ENCODE measurements around the gene SOX2. TPM values are rescaled to one million over a fixed set of nuclear protein-coding genes. Genes with fewer than 3 reads are reported as not detected.

Gene SOX2
- total and polyA plus RNA-seq, 2 experiments from 2014 or later: 2.2 to 3.5 TPM

DNA sequence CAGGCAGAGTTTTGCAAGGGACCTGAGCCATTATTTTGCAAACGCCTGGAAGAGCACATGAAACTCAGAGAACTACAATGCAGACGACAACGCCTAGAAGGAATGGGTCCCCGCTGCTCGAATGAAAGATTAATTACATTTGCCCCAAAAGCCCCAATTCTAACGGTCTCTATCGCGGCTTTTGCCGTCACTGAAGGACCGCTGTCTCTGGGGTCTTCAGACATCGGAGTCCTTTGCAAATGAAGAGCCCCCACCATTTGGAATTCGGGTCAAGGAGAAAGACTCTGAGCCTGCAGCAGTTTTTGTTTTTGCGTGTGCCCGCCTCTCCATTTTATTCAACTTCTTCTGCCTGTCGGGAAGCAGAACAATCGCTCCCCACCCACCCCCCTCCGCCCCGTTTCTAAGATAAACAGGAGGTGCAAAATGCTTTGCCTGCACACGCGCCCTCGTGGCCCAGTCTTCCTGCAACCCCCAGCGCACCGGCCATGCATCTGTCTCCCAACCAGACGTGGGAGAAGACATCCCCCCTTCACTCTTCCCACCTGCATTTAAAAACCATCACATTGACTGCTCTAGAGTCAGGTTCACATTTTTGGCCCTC lies 13.5 kb downstream of the SOX2 start:
- TF ChIP-seq EZH2 (IDR thresholded peaks at IDR 0.05; ENCODE audit: borderline replicate concordance) (peak; percentile 84), EZH2phosphoT487 (IDR thresholded peaks at IDR 0.05; ENCODE audit: low read depth, severe bottlenecking, unreplicated experiment) (peak; percentile 43)
- TF ChIP-seq, protein P1, sequence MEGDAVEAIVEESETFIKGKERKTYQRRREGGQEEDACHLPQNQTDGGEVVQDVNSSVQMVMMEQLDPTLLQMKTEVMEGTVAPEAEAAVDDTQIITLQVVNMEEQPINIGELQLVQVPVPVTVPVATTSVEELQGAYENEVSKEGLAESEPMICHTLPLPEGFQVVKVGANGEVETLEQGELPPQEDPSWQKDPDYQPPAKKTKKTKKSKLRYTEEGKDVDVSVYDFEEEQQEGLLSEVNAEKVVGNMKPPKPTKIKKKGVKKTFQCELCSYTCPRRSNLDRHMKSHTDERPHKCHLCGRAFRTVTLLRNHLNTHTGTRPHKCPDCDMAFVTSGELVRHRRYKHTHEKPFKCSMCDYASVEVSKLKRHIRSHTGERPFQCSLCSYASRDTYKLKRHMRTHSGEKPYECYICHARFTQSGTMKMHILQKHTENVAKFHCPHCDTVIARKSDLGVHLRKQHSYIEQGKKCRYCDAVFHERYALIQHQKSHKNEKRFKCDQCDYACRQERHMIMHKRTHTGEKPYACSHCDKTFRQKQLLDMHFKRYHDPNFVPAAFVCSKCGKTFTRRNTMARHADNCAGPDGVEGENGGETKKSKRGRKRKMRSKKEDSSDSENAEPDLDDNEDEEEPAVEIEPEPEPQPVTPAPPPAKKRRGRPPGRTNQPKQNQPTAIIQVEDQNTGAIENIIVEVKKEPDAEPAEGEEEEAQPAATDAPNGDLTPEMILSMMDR (IDR thresholded peaks at IDR 0.05; ENCODE audit: poor library complexity): no peak
- peaks cover 100% of the 10 kb centered on the region for H3K27me3 ChIP-seq
- WGBS (ENCODE audit: low lambda C conversion rate, missing lambda C conversion rate): 4% methylated on average over 24 of the region's 24 CpGs
- no peaks in the 10 kb centered on the region for H3K79me2 ChIP-seq
- no peaks in the 10 kb centered on the region for H3K9me3 ChIP-seq (ENCODE audit: low read depth)
- H3K4me1 ChIP-seq (ENCODE audit: insufficient read depth): peaks cover 20% of the 10 kb centered on the region
- H3K9me2 ChIP-seq (replicated peaks; ENCODE audit: insufficient read depth): no peaks in the 10 kb centered on the region
- H3K36me3 ChIP-seq (replicated peaks; ENCODE audit: insufficient read depth, low read depth): no peaks in the 10 kb centered on the region
- no peak overlapping the region for H3K4me3 ChIP-seq
- H3K4me2 ChIP-seq: no peak overlapping the region
- H4K20me1 ChIP-seq (ENCODE audit: insufficient read depth, poor library complexity, severe bottlenecking): no peaks in the 10 kb centered on the region
- DNase-seq (ENCODE audit: low spot score): no peak
- no peak overlapping the region for H3K27ac ChIP-seq
- no peak overlapping the region for H2AFZ ChIP-seq

DNA sequence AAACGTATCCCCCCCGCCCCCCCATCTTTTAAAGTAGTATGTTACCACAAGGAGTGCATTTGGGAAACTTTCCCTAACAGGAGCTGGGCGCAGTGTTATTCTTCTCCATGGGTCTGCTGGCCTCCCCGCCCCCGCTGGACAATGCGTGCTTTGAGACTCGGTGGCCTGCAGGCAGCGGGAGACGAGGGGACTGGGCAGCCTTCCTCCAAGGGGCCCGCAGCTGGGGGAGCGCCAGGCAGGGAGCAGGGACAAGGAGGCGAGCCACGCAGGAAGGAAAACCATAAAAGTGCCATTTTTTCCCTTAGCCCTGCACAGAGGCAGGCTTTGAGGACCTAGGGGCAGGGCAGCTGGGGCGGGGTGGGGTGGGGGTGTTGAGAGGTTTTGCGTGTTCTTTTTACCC lies 14.1 kb downstream of the SOX2 start:
- TF ChIP-seq EZH2phosphoT487 (IDR thresholded peaks at IDR 0.05; ENCODE audit: low read depth, severe bottlenecking, unreplicated experiment): no peak
- TF ChIP-seq EZH2 (IDR thresholded peaks at IDR 0.05; ENCODE audit: borderline replicate concordance): no peak
- TF ChIP-seq, protein P1 (IDR thresholded peaks at IDR 0.05; ENCODE audit: poor library complexity): no peak
- no peak for DNase-seq (ENCODE audit: low spot score)
- H3K27ac ChIP-seq: no peak overlapping the region
- no peaks in the 10 kb centered on the region for H3K79me2 ChIP-seq
- no peaks in the 10 kb centered on the region for H3K9me2 ChIP-seq (replicated peaks; ENCODE audit: insufficient read depth)
- H3K4me1 ChIP-seq (ENCODE audit: insufficient read depth): peaks cover 20% of the 10 kb centered on the region
- peaks cover 100% of the 10 kb centered on the region for H3K27me3 ChIP-seq
- no peaks in the 10 kb centered on the region for H3K9me3 ChIP-seq (ENCODE audit: low read depth)
- H2AFZ ChIP-seq: no peak overlapping the region
- H3K4me2 ChIP-seq: peak overlapping the region; percentile 90
- H3K36me3 ChIP-seq (replicated peaks; ENCODE audit: insufficient read depth, low read depth): no peaks in the 10 kb centered on the region
- WGBS (ENCODE audit: low lambda C conversion rate, missing lambda C conversion rate): 7% methylated on average over 15 of the region's 15 CpGs
- no peak overlapping the region for H3K4me3 ChIP-seq
- H4K20me1 ChIP-seq (ENCODE audit: insufficient read depth, poor library complexity, severe bottlenecking): no peaks in the 10 kb centered on the region

DNA sequence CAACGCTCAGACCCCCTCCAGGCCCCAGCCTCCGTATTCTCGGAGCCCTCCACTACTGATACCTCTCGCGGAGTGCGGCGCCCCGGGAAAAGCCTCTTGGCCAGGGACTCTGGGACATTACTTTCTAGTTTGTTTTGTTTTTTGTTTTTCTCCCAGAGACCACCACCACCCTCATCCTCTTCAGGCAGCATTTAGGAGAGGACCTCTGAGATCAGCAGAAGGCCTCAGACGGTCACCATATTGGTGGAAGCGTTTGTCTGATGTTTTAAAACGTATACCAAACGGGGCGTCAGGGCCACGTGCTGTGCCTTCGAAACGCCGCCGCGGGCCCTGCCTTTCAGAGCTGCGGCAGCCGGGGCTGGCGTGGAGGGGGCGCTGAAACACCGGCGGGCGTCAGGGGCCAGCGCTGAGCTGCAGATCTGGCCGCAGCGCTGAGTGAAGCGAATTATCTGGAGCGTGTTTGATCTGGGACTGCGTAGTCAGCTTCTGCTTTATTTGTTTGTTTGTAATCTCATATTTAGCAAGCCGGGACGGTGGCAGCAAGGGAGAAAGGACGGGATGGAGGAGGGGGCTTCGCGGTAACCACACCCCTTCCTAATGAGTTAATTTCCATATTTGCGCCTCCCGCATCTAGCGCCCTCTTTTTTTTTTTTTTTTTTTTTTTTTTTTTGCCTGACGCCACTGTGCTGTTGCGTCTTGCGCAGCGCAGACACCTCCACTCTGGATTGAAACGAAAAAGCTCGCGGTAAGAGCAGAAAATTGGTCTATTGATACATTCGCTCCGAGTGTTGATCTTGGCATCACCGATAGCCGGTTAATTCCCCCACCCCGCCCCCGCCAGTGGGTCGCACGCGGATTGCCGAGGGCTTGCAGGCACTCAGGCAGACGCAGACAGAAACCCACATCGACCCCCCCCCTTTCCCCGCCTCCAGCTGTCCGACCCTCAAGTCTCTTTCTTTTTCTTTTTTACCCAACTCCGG lies 14.9 kb downstream of the SOX2 start:
- Histone ChIP-seq H3K9me3 (ENCODE audit: low read depth) (no peaks in the 10 kb centered on the region), H3K4me2 (peak overlapping the region; percentile 90)
- TF ChIP-seq EZH2phosphoT487 (IDR thresholded peaks at IDR 0.05; ENCODE audit: low read depth, severe bottlenecking, unreplicated experiment) (peak; percentile 90), EZH2 (IDR thresholded peaks at IDR 0.05; ENCODE audit: borderline replicate concordance) (peak; percentile 72)
- TF ChIP-seq, protein P1 (IDR thresholded peaks at IDR 0.05; ENCODE audit: poor library complexity): peak; percentile 23

More for the DNA sequence above, 14.9 kb downstream of the SOX2 start:
- H3K9me2 ChIP-seq (replicated peaks; ENCODE audit: insufficient read depth): no peaks in the 10 kb centered on the region
- 4% methylated on average over 55 of the region's 62 CpGs for WGBS (ENCODE audit: low lambda C conversion rate, missing lambda C conversion rate)
- H2AFZ ChIP-seq: peak overlapping the region; percentile 68
- peak; percentile 48 for DNase-seq (ENCODE audit: low spot score)
- no peaks in the 10 kb centered on the region for H3K79me2 ChIP-seq
- peak overlapping the region; percentile 42 for H3K4me3 ChIP-seq
- H3K27ac ChIP-seq: no peak overlapping the region
- H3K27me3 ChIP-seq: peaks cover 99% of the 10 kb centered on the region
- no peaks in the 10 kb centered on the region for H3K36me3 ChIP-seq (replicated peaks; ENCODE audit: insufficient read depth, low read depth)
- peaks cover 20% of the 10 kb centered on the region for H3K4me1 ChIP-seq (ENCODE audit: insufficient read depth)
- H4K20me1 ChIP-seq (ENCODE audit: insufficient read depth, poor library complexity, severe bottlenecking): no peaks in the 10 kb centered on the region
